Naive thymus-derived CD8-positive, alpha-beta T cell (primary cell): ENCODE results near the gene GRID1. TPM values are rescaled to one million over a fixed set of nuclear protein-coding genes. Genes with fewer than 3 reads are reported as not detected.
A peak's percentile ranks its signal among the peaks of the same experiment; 100 is the strongest.

Source experiments
- ATAC-seq, 2 donors: fragments of 150-1000 bp; cut with Tn5 transposase in 1 of 2; sonication (Bioruptor Pico), chemical (Tn5 transposase) in 1 of 2; 1 replicate in 1 of 2; 2 replicates in 1 of 2; pipeline ENCODE4 v1.10.0; 2021; ENCODE audit warnings: mild to moderate bottlenecking in 2 of 2, moderate library complexity in 2 of 2
- POLR2A ChIA-PET: fragments of 350-600 bp; sonication (Branson Sonifier 250); formaldehyde crosslinking; loops from one replicate; lab custom pipeline; 2021; ENCODE audit warnings: antibody characterized with exemption; lab: Charles Lee
- DNase-seq, 10 donors: peaks; one replicate each; pipeline versions ENCODE4 v3.0.0 to v3.0.0-alpha.2; 2020 to 2022
- H3K27ac Mint-ChIP-seq, 10 donors: one replicate each; pipeline ENCODE4 v1.8.0; 2020 to 2022; ENCODE audit warnings: mild to moderate bottlenecking in 10 of 10, mixed read lengths in 10 of 10, moderate library complexity in 4 of 10, inconsistent platforms in 1 of 10
- H3K27me3 Mint-ChIP-seq, 5 donors: one replicate each; pipeline ENCODE4 v1.8.0; 2021 to 2022; ENCODE audit warnings: mixed read lengths in 5 of 5
- H3K36me3 Mint-ChIP-seq, 3 donors: one replicate each; pipeline ENCODE4 v1.8.0; 2020 to 2022; ENCODE audit warnings: mixed read lengths in 3 of 3, mild to moderate bottlenecking in 2 of 3, inconsistent platforms in 1 of 3
- H3K4me1 Mint-ChIP-seq, 4 donors: one replicate each; pipeline ENCODE4 v1.8.0; 2021 to 2022; ENCODE audit warnings: mixed read lengths in 4 of 4
- H3K4me3 Mint-ChIP-seq, 10 donors: one replicate each; pipeline ENCODE4 v1.8.0; 2020 to 2022; ENCODE audit warnings: mild to moderate bottlenecking in 10 of 10, mixed read lengths in 10 of 10, moderate library complexity in 6 of 10, inconsistent platforms in 1 of 10
- H3K9me3 Mint-ChIP-seq, 9 donors: one replicate each; pipeline ENCODE4 v1.8.0; 2020 to 2022; ENCODE audit warnings: mixed read lengths in 9 of 9, mild to moderate bottlenecking in 3 of 9, inconsistent platforms in 1 of 9, moderate library complexity in 1 of 9
- polyA plus RNA-seq, 3 donors: library from polyadenylated mRNA; unstranded; fragments of 300-500 nt; fragmentation: Illumina TruSeq; gene quantifications; one replicate each; pipeline ENCODE4 v1.2.3, GENCODE V29; 2021
- total RNA-seq, 8 experiments: library from RNA in 2 of 8; stranded (reverse) in 2 of 8; gene quantifications; one replicate each; pipeline ENCODE4 v1.2.3 and lab custom pipeline; 2021 to 2026

The GRID1 gene
- total and polyA plus RNA-seq, 5 experiments from 2014 or later, result not detected

- peaks cover 21 to 63% (median 53%) of the 10 kb centered on the region in 4 donors for H3K4me1 Mint-ChIP-seq
- H3K27ac Mint-ChIP-seq, result peak overlapping the region in 3 of 10 donors; percentile 32 to 70 (median 44)
- no peaks in the 10 kb centered on the region for H3K9me3 Mint-ChIP-seq
- DNase-seq (no peak), ATAC-seq (no peak)
- POLR2A ChIA-PET, result no interaction called here
- H3K36me3 Mint-ChIP-seq, result no peaks in the 10 kb centered on the region
- H3K4me3 Mint-ChIP-seq, result peak overlapping the region in 5 of 10 donors; percentile 11 to 55 (median 25)
- H3K27me3 Mint-ChIP-seq, result peaks cover 0 to 8% (median 0%) of the 10 kb centered on the region in 5 donors
These were observed 751.6 kb downstream of the GRID1 start for GRCh38 chr10:85614981-85615380.

GRCh38 chr10:85614566-85614965 lies 752.0 kb downstream of the GRID1 start:
- Mint-ChIP-seq H3K4me1 (peaks cover 21 to 64% (median 53%) of the 10 kb centered on the region in 4 donors), H3K36me3 (no peaks in the 10 kb centered on the region), H3K27me3 (peaks cover 0 to 8% (median 0%) of the 10 kb centered on the region in 5 donors), H3K27ac (peak overlapping the region in 5 of 10 donors; percentile 22 to 70 (median 44)), H3K4me3 (peak overlapping the region in 6 of 10 donors; percentile 11 to 55 (median 22)), H3K9me3 (no peaks in the 10 kb centered on the region)
- POLR2A ChIA-PET, result no interaction called here
- ATAC-seq (no peak), DNase-seq (peak in 2 of 10 donors; percentile 22 to 25)

GRCh38 chr10:85613391-85613790 lies 753.2 kb downstream of the GRID1 start:
- POLR2A ChIA-PET, result no interaction called here
- peaks cover 21 to 64% (median 53%) of the 10 kb centered on the region in 4 donors for H3K4me1 Mint-ChIP-seq

GRCh38 chr10:85612833-85613232 lies 753.8 kb downstream of the GRID1 start:
- POLR2A ChIA-PET, result interaction anchor here (0.8 kb wide), 1 partner anchor 46 kb away, joined by 3 read pairs; no protein-coding TSS in a partner anchor
- Mint-ChIP-seq H3K4me1 (peaks cover 19 to 59% (median 53%) of the 10 kb centered on the region in 4 donors), H3K27me3 (peaks cover 0 to 2% (median 0%) of the 10 kb centered on the region in 5 donors), H3K27ac (peak overlapping the region in 9 of 10 donors; percentile 45 to 95 (median 78)), H3K36me3 (no peaks in the 10 kb centered on the region), H3K4me3 (peak overlapping the region; percentile 54 to 87 (median 76)), H3K9me3 (no peaks in the 10 kb centered on the region)
- peak in 2 of 10 donors; percentile 9 to 32 for DNase-seq
- ATAC-seq, result peak; percentile 42 to 43

More at GRCh38 chr10:85613391-85613790, 753.2 kb downstream of the GRID1 start:
- H3K27me3 Mint-ChIP-seq, result peaks cover 0 to 7% (median 0%) of the 10 kb centered on the region in 5 donors
- peak overlapping the region in 6 of 10 donors; percentile 20 to 84 (median 75) for H3K4me3 Mint-ChIP-seq
- H3K27ac Mint-ChIP-seq, result peak overlapping the region in 5 of 10 donors; percentile 5 to 95 (median 64)
- H3K9me3 Mint-ChIP-seq, result no peaks in the 10 kb centered on the region
- H3K36me3 Mint-ChIP-seq, result no peaks in the 10 kb centered on the region
- DNase-seq, result no peak
- no peak for ATAC-seq

GRCh38 chr10:85612378-85612775 lies 754.2 kb downstream of the GRID1 start:
- Mint-ChIP-seq H3K36me3 (no peaks in the 10 kb centered on the region), H3K4me3 (peak overlapping the region; percentile 54 to 87 (median 76)), H3K27me3 (no peaks in the 10 kb centered on the region), H3K4me1 (peaks cover 19 to 58% (median 53%) of the 10 kb centered on the region in 4 donors), H3K9me3 (no peaks in the 10 kb centered on the region), H3K27ac (peak overlapping the region in 9 of 10 donors; percentile 13 to 95 (median 72))
- ATAC-seq, result peak; percentile 92 to 93
- POLR2A ChIA-PET, result interaction anchor here (0.8 kb wide), 1 partner anchor 47 kb away, joined by 3 read pairs; no protein-coding TSS in a partner anchor
- peak in 7 of 10 donors; percentile 18 to 75 (median 62) for DNase-seq

GRCh38 chr10:85611746-85612377 lies 754.7 kb downstream of the GRID1 start:
- peak overlapping the region; percentile 7 to 95 (median 80) for H3K27ac Mint-ChIP-seq
- no peaks in the 10 kb centered on the region for H3K27me3 Mint-ChIP-seq
- POLR2A ChIA-PET, result no interaction called here
- H3K4me3 Mint-ChIP-seq, result peak overlapping the region in 8 of 10 donors; percentile 10 to 87 (median 76)
- H3K36me3 Mint-ChIP-seq, result no peaks in the 10 kb centered on the region
- peaks cover 19 to 56% (median 53%) of the 10 kb centered on the region in 4 donors for H3K4me1 Mint-ChIP-seq
- DNase-seq (no peak), ATAC-seq (peak in 1 of 2 donors; percentile 11)
- H3K9me3 Mint-ChIP-seq, result no peaks in the 10 kb centered on the region

- POLR2A ChIA-PET, result no interaction called here
- H3K27me3 Mint-ChIP-seq, result no peaks in the 10 kb centered on the region
- ATAC-seq (no peak), DNase-seq (no peak)
- no peak overlapping the region for H3K4me3 Mint-ChIP-seq
- no peaks in the 10 kb centered on the region for H3K9me3 Mint-ChIP-seq
- H3K4me1 Mint-ChIP-seq, result peaks cover 19 to 55% (median 51%) of the 10 kb centered on the region in 4 donors
- no peaks in the 10 kb centered on the region for H3K36me3 Mint-ChIP-seq
- peak overlapping the region; percentile 6 to 95 (median 57) for H3K27ac Mint-ChIP-seq
These were observed 755.4 kb downstream of the GRID1 start for GRCh38 chr10:85611093-85611740.

- peaks cover 19 to 54% (median 51%) of the 10 kb centered on the region in 4 donors for H3K4me1 Mint-ChIP-seq
- H3K36me3 Mint-ChIP-seq, result no peaks in the 10 kb centered on the region
- no peaks in the 10 kb centered on the region for H3K27me3 Mint-ChIP-seq
- peak overlapping the region in 8 of 10 donors; percentile 11 to 95 (median 42) for H3K27ac Mint-ChIP-seq
- H3K4me3 Mint-ChIP-seq, result no peak overlapping the region
- POLR2A ChIA-PET, result interaction anchor here (0.5 kb wide), 1 partner anchor 986 kb away, joined by 3 read pairs; no protein-coding TSS in a partner anchor
- H3K9me3 Mint-ChIP-seq, result no peaks in the 10 kb centered on the region
- DNase-seq, result no peak
- ATAC-seq, result no peak
These were observed 756.1 kb downstream of the GRID1 start for GRCh38 chr10:85610381-85611092.

GRCh38 chr10:85609509-85609908 lies 757.1 kb downstream of the GRID1 start:
- Mint-ChIP-seq H3K4me1 (peaks cover 15 to 44% (median 43%) of the 10 kb centered on the region in 4 donors), H3K27me3 (no peaks in the 10 kb centered on the region), H3K27ac (no peak overlapping the region), H3K9me3 (no peaks in the 10 kb centered on the region), H3K4me3 (no peak overlapping the region), H3K36me3 (no peaks in the 10 kb centered on the region)
- DNase-seq (no peak), ATAC-seq (no peak)
- POLR2A ChIA-PET, result no interaction called here

GRCh38 chr10:85608706-85609105 lies 757.9 kb downstream of the GRID1 start:
- Mint-ChIP-seq H3K4me1 (peaks cover 11 to 36% (median 35%) of the 10 kb centered on the region in 4 donors), H3K36me3 (no peaks in the 10 kb centered on the region), H3K4me3 (no peak overlapping the region), H3K27ac (peak overlapping the region in 2 of 10 donors; percentile 18 to 25), H3K9me3 (no peaks in the 10 kb centered on the region), H3K27me3 (no peaks in the 10 kb centered on the region)
- DNase-seq (no peak), ATAC-seq (no peak)
- POLR2A ChIA-PET, result no interaction called here

- Mint-ChIP-seq H3K9me3 (no peaks in the 10 kb centered on the region), H3K27me3 (no peaks in the 10 kb centered on the region), H3K27ac (peak overlapping the region in 1 of 10 donors; percentile 26), H3K4me1 (peaks cover 3 to 26% (median 22%) of the 10 kb centered on the region in 4 donors), H3K4me3 (no peak overlapping the region), H3K36me3 (no peaks in the 10 kb centered on the region)
- ATAC-seq, result no peak
- no peak for DNase-seq
- POLR2A ChIA-PET, result no interaction called here
These were observed 759.4 kb downstream of the GRID1 start for GRCh38 chr10:85607043-85607695.

GRCh38 chr10:85606401-85606800 lies 760.2 kb downstream of the GRID1 start:
- H3K27me3 Mint-ChIP-seq, result no peaks in the 10 kb centered on the region
- ATAC-seq, result no peak
- no peaks in the 10 kb centered on the region for H3K36me3 Mint-ChIP-seq
- H3K9me3 Mint-ChIP-seq, result no peaks in the 10 kb centered on the region
- H3K4me3 Mint-ChIP-seq, result no peak overlapping the region
- POLR2A ChIA-PET, result no interaction called here
- peaks cover 0 to 18% (median 15%) of the 10 kb centered on the region in 4 donors for H3K4me1 Mint-ChIP-seq
- H3K27ac Mint-ChIP-seq, result no peak overlapping the region
- no peak for DNase-seq
